Duodenal mucosa (tissue), 2 donors: ENCODE data around the gene ERVH48-1.
"Not testable (repeated sequence)": the region's sequence is repeated elsewhere in the genome, so short reads cannot be mapped to it uniquely, and the experiment has no call there.

Source experiments
- H3K27ac ChIP-seq: one replicate; pipeline ENCODE4 v1.7.0; 2013; ENCODE audit warnings: low read depth, low read length
- H3K27me3 ChIP-seq, 2 donors: one replicate each; pipeline ENCODE4 v1.7.0; 2013; ENCODE audit warnings: low read length in 2 of 2, control low read depth in 1 of 2; ENCODE audit not compliant: insufficient read depth in 2 of 2, control insufficient read depth in 1 of 2
- H3K36me3 ChIP-seq, 2 donors: one replicate each; pipeline ENCODE4 v1.7.0; 2013; ENCODE audit warnings: low read length in 2 of 2, control low read depth in 1 of 2; ENCODE audit not compliant: insufficient read depth in 2 of 2, control insufficient read depth in 1 of 2
- H3K4me1 ChIP-seq, 2 donors: one replicate each; pipeline ENCODE4 v1.7.0; 2013; ENCODE audit warnings: low read length in 2 of 2, control low read depth in 1 of 2; ENCODE audit not compliant: insufficient read depth in 2 of 2, control insufficient read depth in 1 of 2
- H3K4me3 ChIP-seq, 2 donors: one replicate each; pipeline ENCODE4 v1.7.0; 2013; ENCODE audit warnings: low read length in 2 of 2, low read depth in 1 of 2
- H3K9ac ChIP-seq, 2 donors: one replicate each; pipeline ENCODE4 v1.7.0; 2013; ENCODE audit warnings: low read length in 2 of 2, low read depth in 1 of 2
- H3K9me3 ChIP-seq, 2 donors: one replicate each; pipeline ENCODE4 v1.7.0; 2013; ENCODE audit warnings: low read length in 2 of 2, control low read depth in 1 of 2; ENCODE audit not compliant: control insufficient read depth in 1 of 2

Gene ERVH48-1

GRCh38 chr21:42875811-42876210, 49.6 kb downstream of the ERVH48-1 start:
- Histone ChIP-seq H3K4me1 (peaks cover 13 to 18% of the 10 kb centered on the region in 2 donors), H3K36me3 (peaks cover 21 to 30% of the 10 kb centered on the region in 2 donors)
- not testable (repeated sequence) for H3K27me3 ChIP-seq, H3K27ac ChIP-seq, H3K9ac ChIP-seq, H3K4me3 ChIP-seq, H3K9me3 ChIP-seq

- Histone ChIP-seq H3K36me3 (peaks cover 31 to 53% of the 10 kb centered on the region in 2 donors), H3K4me3 (no peak overlapping the region), H3K4me1 (peaks cover 3 to 4% of the 10 kb centered on the region in 2 donors), H3K27ac (no peak overlapping the region), H3K9ac (no peak overlapping the region), H3K9me3 (no peaks in the 10 kb centered on the region), H3K27me3 (no peaks in the 10 kb centered on the region)
Measured at GRCh38 chr21:42873096-42873495, 52.3 kb downstream of the ERVH48-1 start.

GRCh38 chr21:42868196-42868595, 57.2 kb downstream of the ERVH48-1 start:
- no peak overlapping the region for H3K4me3 ChIP-seq
- no peaks in the 10 kb centered on the region for H3K27me3 ChIP-seq
- H3K27ac ChIP-seq = no peak overlapping the region
- H3K36me3 ChIP-seq = peaks cover 26 to 56% of the 10 kb centered on the region in 2 donors
- no peak overlapping the region for H3K9ac ChIP-seq
- no peaks in the 10 kb centered on the region for H3K9me3 ChIP-seq
- no peaks in the 10 kb centered on the region for H3K4me1 ChIP-seq
